CD4-positive, alpha-beta T cell (primary cell): ENCODE measurements around the gene RIN3. TPM values are rescaled to one million over a fixed set of nuclear protein-coding genes. Genes with fewer than 3 reads are reported as not detected.

Experiments used
- ATAC-seq: fragments of 200-7000 bp; cut with Tn5 transposase; one replicate; pipeline ENCODE4 v1.10.0; 2022; ENCODE audit warnings: mild to moderate bottlenecking; ENCODE audit not compliant: poor library complexity
- CTCF ChIA-PET: fragments of 350-600 bp; sonication (Branson Sonifier 250); formaldehyde crosslinking; loops from one replicate; lab custom pipeline; 2021; ENCODE audit warnings: antibody characterized with exemption, inconsistent platforms; lab: Charles Lee
- POLR2A ChIA-PET: fragments of 350-600 bp; sonication (Branson Sonifier 250); formaldehyde crosslinking; loops from one replicate; lab custom pipeline; 2021; ENCODE audit warnings: antibody characterized with exemption, inconsistent platforms; lab: Charles Lee
- DNase-seq, 14 experiments: peaks; one replicate each; pipeline ENCODE4 v3.0.0-alpha.2; 2013 to 2020; ENCODE audit warnings: mixed read lengths in 2 of 14
- H3K27ac ChIP-seq, 2 donors: one replicate each; pipeline versions ENCODE4 v1.5.1 to v1.7.0; 2013; ENCODE audit warnings: low read length in 2 of 2, low read depth in 1 of 2, mild to moderate bottlenecking in 1 of 2
- H3K27me3 ChIP-seq, 2 experiments: 1 replicate in 1 of 2; 2 replicates in 1 of 2; pipeline versions ENCODE4 v1.6.1 to v1.7.0; 2013; ENCODE audit warnings: low read length in 2 of 2, control low read depth in 1 of 2, mild to moderate bottlenecking in 1 of 2, moderate library complexity in 1 of 2; ENCODE audit not compliant: insufficient read depth in 2 of 2, control insufficient read depth in 1 of 2
- H3K36me3 ChIP-seq: one replicate; pipeline ENCODE4 v1.6.1; 2013; ENCODE audit warnings: low read length, control low read depth; ENCODE audit not compliant: insufficient read depth
- H3K4me1 ChIP-seq: one replicate; pipeline ENCODE4 v1.6.1; 2013; ENCODE audit warnings: low read length, control low read depth; ENCODE audit not compliant: insufficient read depth
- H3K4me3 ChIP-seq: one replicate; pipeline ENCODE4 v1.5.1; 2013; ENCODE audit warnings: mild to moderate bottlenecking, low read length, moderate library complexity
- H3K9me3 ChIP-seq, 2 experiments: 1 replicate in 1 of 2; 2 replicates in 1 of 2; pipeline versions ENCODE4 v1.6.1 to v1.7.0; 2013; ENCODE audit warnings: low read length in 2 of 2, mild to moderate bottlenecking in 2 of 2, control low read depth in 1 of 2, moderate library complexity in 1 of 2; ENCODE audit not compliant: control insufficient read depth in 1 of 2, insufficient read depth in 1 of 2
- H3K27ac Mint-ChIP-seq: one replicate; pipeline ENCODE4 v1.8.0; 2020; ENCODE audit warnings: mixed read lengths
- H3K27me3 Mint-ChIP-seq: one replicate; pipeline ENCODE4 v1.8.0; 2021; ENCODE audit warnings: mixed read lengths
- H3K36me3 Mint-ChIP-seq: one replicate; pipeline ENCODE4 v1.8.0; 2021; ENCODE audit warnings: low read depth, mixed read lengths
- H3K4me1 Mint-ChIP-seq: one replicate; pipeline ENCODE4 v1.8.0; 2021; ENCODE audit warnings: low read depth, mixed read lengths
- H3K4me3 Mint-ChIP-seq: one replicate; pipeline ENCODE4 v1.8.0; 2020; ENCODE audit warnings: mild to moderate bottlenecking, mixed read lengths
- H3K9me3 Mint-ChIP-seq: one replicate; pipeline ENCODE4 v1.8.0; 2020; ENCODE audit warnings: mixed read lengths
- intact Hi-C, 2 experiments: fragments of 100-400 bp; cut with DNase I in 1 of 2; cut with micrococcal nuclease in 1 of 2; formaldehyde crosslinking; loops; one replicate each; pipeline versions ENCODE4 v1.15.1 to v1.9.0; 2023 to 2025; cut with DNase I, micrococcal nuclease
- total RNA-seq, 174 experiments: library from RNA in 2 of 174; stranded (reverse) in 2 of 174; gene quantifications; one replicate each; pipeline ENCODE4 v1.2.3 and lab custom pipeline; 2021 to 2026
- TF ChIP-seq, protein P1 (sequence below): fragments of 200-600 bp; IDR thresholded peaks from one replicate; pipeline ENCODE4 v1.8.0; 2022; ENCODE audit warnings: antibody characterized with exemption, mild to moderate bottlenecking

Gene RIN3
- total RNA-seq, 2 experiments from 2014 or later = 67.9 to 72.2 TPM

DNA sequence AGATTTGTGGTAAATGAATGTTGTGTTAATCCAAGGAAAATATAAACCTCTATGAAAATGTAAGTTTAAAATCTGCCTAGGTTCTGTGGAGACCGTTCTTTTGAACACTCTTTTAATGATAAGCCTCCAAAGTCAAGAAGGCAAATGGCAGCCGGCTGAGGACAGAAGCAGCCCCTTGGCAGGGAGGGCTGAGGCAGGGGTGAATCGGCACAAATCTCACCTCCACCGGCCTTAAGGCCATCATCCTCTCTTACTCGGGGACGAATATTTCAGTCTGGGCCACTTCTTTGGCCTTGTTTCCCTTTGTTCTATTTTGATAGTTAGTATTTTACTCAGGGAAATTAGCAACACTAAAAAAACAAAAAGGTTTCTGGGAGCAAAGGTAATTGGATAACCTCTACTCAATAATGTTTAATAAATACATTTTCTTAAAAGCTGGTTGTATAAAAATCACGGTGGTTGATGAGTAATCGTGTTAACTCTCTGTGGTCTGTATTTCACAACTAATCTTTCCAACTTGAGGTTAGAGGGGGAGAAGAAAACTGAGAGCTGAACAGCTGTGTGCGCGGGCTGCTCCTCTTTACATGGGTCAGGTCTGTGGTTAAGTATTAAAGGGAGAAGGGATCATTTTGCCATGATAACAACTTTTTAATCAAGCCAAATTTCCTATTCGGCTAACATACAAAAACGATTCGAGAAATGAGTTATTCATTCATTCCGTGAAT, 216.2 kb downstream of the RIN3 start:
- Mint-ChIP-seq H3K4me1 (no peaks in the 10 kb centered on the region), H3K4me3 (no peak overlapping the region), H3K27me3 (no peaks in the 10 kb centered on the region), H3K27ac (no peak overlapping the region), H3K9me3 (no peaks in the 10 kb centered on the region), H3K36me3 (peaks cover 38% of the 10 kb centered on the region)
- no peak overlapping the region for H3K27ac ChIP-seq
- H3K36me3 ChIP-seq = peaks cover 4% of the 10 kb centered on the region
- TF ChIP-seq, protein P1, sequence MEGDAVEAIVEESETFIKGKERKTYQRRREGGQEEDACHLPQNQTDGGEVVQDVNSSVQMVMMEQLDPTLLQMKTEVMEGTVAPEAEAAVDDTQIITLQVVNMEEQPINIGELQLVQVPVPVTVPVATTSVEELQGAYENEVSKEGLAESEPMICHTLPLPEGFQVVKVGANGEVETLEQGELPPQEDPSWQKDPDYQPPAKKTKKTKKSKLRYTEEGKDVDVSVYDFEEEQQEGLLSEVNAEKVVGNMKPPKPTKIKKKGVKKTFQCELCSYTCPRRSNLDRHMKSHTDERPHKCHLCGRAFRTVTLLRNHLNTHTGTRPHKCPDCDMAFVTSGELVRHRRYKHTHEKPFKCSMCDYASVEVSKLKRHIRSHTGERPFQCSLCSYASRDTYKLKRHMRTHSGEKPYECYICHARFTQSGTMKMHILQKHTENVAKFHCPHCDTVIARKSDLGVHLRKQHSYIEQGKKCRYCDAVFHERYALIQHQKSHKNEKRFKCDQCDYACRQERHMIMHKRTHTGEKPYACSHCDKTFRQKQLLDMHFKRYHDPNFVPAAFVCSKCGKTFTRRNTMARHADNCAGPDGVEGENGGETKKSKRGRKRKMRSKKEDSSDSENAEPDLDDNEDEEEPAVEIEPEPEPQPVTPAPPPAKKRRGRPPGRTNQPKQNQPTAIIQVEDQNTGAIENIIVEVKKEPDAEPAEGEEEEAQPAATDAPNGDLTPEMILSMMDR = no peak
- CTCF ChIA-PET = no interaction called here
- intact Hi-C loops = no loop called here
- DNase-seq (no peak), ATAC-seq (no peak)
- H3K4me1 ChIP-seq = peaks cover 8% of the 10 kb centered on the region
- no peak overlapping the region for H3K4me3 ChIP-seq
- no peaks in the 10 kb centered on the region for H3K27me3 ChIP-seq
- H3K9me3 ChIP-seq = peaks cover 0 to 3% of the 10 kb centered on the region in 2 experiments
- POLR2A ChIA-PET = no interaction called here

DNA sequence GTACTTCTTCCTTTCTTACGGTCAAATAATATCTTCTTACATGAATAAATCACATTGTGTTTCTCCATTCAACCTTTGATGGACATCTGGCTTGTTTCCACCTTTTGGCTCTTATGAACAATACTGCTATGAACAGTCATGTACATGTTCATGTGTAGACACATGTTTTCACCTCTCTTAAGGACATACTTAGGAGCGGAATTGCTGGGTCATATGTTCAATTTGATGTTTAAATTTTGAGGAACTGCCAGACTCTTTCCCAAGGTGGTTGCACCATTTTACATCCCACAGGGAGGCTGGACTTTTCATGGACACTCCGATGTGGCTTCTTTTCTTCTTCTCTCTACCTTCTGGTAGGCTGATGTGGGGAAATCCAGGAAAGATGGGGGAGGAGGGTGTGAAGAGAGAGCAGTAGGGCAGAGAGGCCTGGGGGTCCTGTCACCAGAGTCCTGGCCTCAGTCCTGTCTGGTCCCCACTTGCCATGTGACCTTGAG, 218.1 kb downstream of the RIN3 start:
- Mint-ChIP-seq H3K27ac (no peak overlapping the region), H3K27me3 (no peaks in the 10 kb centered on the region), H3K4me3 (no peak overlapping the region), H3K36me3 (peaks cover 33% of the 10 kb centered on the region), H3K4me1 (peaks cover 2% of the 10 kb centered on the region), H3K9me3 (no peaks in the 10 kb centered on the region)
- H3K4me3 ChIP-seq = no peak overlapping the region
- H3K27me3 ChIP-seq = no peaks in the 10 kb centered on the region
- TF ChIP-seq, protein P1 = no peak
- peaks cover 3% of the 10 kb centered on the region for H3K4me1 ChIP-seq
- ATAC-seq (no peak), DNase-seq (no peak)
- POLR2A ChIA-PET = no interaction called here
- CTCF ChIA-PET = no interaction called here
- H3K27ac ChIP-seq = no peak overlapping the region
- intact Hi-C loops = no loop called here
- H3K9me3 ChIP-seq = peaks cover 0 to 3% of the 10 kb centered on the region in 2 experiments
- H3K36me3 ChIP-seq = peaks cover 4% of the 10 kb centered on the region

DNA sequence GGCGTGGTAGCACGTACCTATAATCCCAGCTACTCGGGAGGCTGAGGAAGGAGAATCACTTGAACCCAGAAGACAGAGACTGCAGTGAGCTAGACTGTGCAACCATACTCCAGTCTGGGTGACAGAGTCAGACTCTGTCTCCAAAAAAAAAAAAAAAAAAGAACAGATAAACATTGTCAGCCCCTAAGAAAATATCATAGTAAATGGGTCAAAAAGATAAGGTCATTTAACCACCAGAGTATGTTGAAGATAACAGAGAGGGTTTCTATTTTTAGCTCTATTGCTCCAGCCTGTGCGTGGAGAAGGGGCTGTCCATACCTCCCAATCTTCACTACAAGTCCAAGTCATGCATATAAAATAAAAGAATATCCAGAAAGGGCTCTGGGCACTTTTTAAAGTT, 219.4 kb downstream of the RIN3 start:
- CTCF ChIA-PET = no interaction called here
- H3K27ac Mint-ChIP-seq = no peak overlapping the region

More for the DNA sequence above, 219.4 kb downstream of the RIN3 start:
- DNase-seq (no peak), ATAC-seq (no peak)
- H3K4me1 Mint-ChIP-seq = peaks cover 14% of the 10 kb centered on the region
- intact Hi-C loops = no loop called here
- H3K27me3 ChIP-seq = no peaks in the 10 kb centered on the region
- TF ChIP-seq, protein P1 = no peak
- no peak overlapping the region for H3K27ac ChIP-seq
- no peaks in the 10 kb centered on the region for H3K9me3 Mint-ChIP-seq
- POLR2A ChIA-PET = interaction anchor here (0.6 kb wide), 1 partner anchor 15 kb away, joined by 3 read pairs; no protein-coding TSS in a partner anchor
- no peak overlapping the region for H3K4me3 ChIP-seq
- peaks cover 4% of the 10 kb centered on the region for H3K36me3 ChIP-seq
- H3K9me3 ChIP-seq = no peaks in the 10 kb centered on the region
- H3K4me1 ChIP-seq = peaks cover 10% of the 10 kb centered on the region
- no peak overlapping the region for H3K4me3 Mint-ChIP-seq
- peaks cover 31% of the 10 kb centered on the region for H3K36me3 Mint-ChIP-seq
- H3K27me3 Mint-ChIP-seq = no peaks in the 10 kb centered on the region
